Right renal cortex interstitium (tissue), 3 donors: ENCODE data around the gene SLC29A3. TPM values are rescaled to one million over a fixed set of nuclear protein-coding genes. Genes with fewer than 3 reads are reported as not detected.

ENCODE experiments used
- DNase-seq, 3 donors: peaks; one replicate each; pipeline ENCODE4 v3.0.0-alpha.2; 2013; ENCODE audit warnings: low read depth in 3 of 3, low spot score in 2 of 3
- polyA plus RNA-seq, 3 donors: library from polyadenylated mRNA; unstranded; fragments of 120-200 nt; gene quantifications; one replicate each; pipeline ENCODE4 v1.2.1, GENCODE V29; 2013; ENCODE audit not compliant: insufficient read length in 3 of 3

The SLC29A3 gene
- polyA plus RNA-seq, 3 donors, result 6.3 to 8.0 (median 7.3) TPM

- no peak for DNase-seq
These were observed 46.3 kb downstream of the SLC29A3 start for GRCh38 chr10:71365366-71365765.

- DNase-seq, result no peak
These were observed 47.6 kb downstream of the SLC29A3 start for GRCh38 chr10:71366690-71367089.

GRCh38 chr10:71367271-71367670, 48.2 kb downstream of the SLC29A3 start:
- DNase-seq, result no peak

- DNase-seq, result no peak
These were observed 49.1 kb downstream of the SLC29A3 start for GRCh38 chr10:71368176-71368575.

GRCh38 chr10:71368643-71369042, 49.6 kb downstream of the SLC29A3 start:
- no peak for DNase-seq

- no peak for DNase-seq
These were observed 50.5 kb downstream of the SLC29A3 start for GRCh38 chr10:71369602-71370001.

GRCh38 chr10:71370031-71370430, 51.0 kb downstream of the SLC29A3 start:
- no peak for DNase-seq

- no peak for DNase-seq
These were observed 52.7 kb downstream of the SLC29A3 start for GRCh38 chr10:71371750-71372166.

GRCh38 chr10:71372882-71373495, 53.9 kb downstream of the SLC29A3 start:
- no peak for DNase-seq

GRCh38 chr10:71374481-71375233, 55.6 kb downstream of the SLC29A3 start:
- no peak for DNase-seq

GRCh38 chr10:71375952-71376351, 56.9 kb downstream of the SLC29A3 start:
- no peak for DNase-seq

- no peak for DNase-seq
These were observed 59.5 kb downstream of the SLC29A3 start for GRCh38 chr10:71378336-71379117.

GRCh38 chr10:71379118-71379766, 60.2 kb downstream of the SLC29A3 start:
- DNase-seq, result no peak

- no peak for DNase-seq
These were observed 61.8 kb downstream of the SLC29A3 start for GRCh38 chr10:71380841-71381240.

GRCh38 chr10:71381611-71382010, 62.6 kb downstream of the SLC29A3 start:
- no peak for DNase-seq

- DNase-seq, result no peak
These were observed 63.0 kb downstream of the SLC29A3 start for GRCh38 chr10:71382028-71382427.

GRCh38 chr10:71382757-71383156, 63.7 kb downstream of the SLC29A3 start:
- DNase-seq, result no peak

- no peak for DNase-seq
These were observed 65.1 kb downstream of the SLC29A3 start for GRCh38 chr10:71383972-71384687.

GRCh38 chr10:71388171-71388570, 69.1 kb downstream of the SLC29A3 start:
- no peak for DNase-seq

GRCh38 chr10:71388583-71389310, 69.7 kb downstream of the SLC29A3 start:
- DNase-seq, result no peak
